Activated CD4-positive, alpha-beta T cell treated with anti-CD3 and anti-CD28 coated beads, Interleukin-2, amount 50 U/mL, for 16 hours (primary cell): ENCODE results near the gene TTC21B.
"Not testable (repeated sequence)": the region's sequence is repeated elsewhere in the genome, so short reads cannot be mapped to it uniquely, and the experiment has no call there.

Experiments used
- DNase-seq: peaks from one replicate; pipeline ENCODE4 v3.0.0-alpha.2; 2020

The TTC21B gene

DNA sequence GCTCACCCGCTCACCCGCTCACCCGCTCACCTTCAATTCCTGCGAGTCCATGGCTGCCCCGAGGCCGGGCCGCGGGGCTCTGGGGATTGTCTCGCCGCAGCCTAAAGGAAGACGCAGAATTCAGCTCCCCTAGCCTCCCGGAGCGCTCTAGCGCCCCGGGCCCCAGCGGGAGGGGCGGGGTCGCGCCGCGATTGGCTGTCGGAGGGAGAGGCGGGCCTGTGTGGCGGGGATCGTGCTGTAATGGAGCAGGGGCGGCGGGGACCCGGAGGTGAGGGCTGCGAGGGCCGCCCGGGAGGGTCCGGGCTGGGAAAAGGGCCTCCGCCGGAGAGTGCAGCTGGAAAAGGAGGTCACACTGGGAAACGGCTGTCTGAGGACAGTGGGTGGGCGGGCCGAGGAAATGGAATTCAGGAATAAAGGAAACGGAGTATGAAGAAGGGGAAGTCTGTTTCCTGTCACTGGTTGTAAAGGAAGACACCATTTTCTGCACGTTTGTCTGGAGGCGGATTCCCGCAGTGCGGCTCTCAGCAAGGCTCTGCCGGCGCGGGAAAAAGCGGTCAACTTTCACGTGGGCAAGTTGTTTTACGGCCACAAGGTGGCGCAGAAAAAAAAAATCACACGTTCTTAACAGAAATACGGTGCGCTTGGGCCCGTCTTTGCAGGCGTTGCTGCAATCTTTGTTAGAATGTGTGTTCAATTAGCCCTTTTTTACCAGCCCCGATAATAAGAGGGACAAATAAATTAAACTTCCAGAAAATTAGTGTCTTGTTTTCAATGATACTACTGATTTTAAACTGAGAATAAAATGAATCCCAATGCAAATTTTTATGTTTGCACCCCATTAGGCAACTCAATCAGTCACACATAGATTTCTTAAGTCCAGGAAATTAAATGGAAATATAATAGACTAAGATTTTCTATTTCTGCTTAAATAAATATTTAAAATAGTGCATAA lies at the start of gene TTC21B:
TSS of gene TTC21B (minus strand) at position 122 of the 952 bp plus-strand sequence. CDS start at position 51, 71 bp downstream.
- DNase-seq, result peak; percentile 93

DNA sequence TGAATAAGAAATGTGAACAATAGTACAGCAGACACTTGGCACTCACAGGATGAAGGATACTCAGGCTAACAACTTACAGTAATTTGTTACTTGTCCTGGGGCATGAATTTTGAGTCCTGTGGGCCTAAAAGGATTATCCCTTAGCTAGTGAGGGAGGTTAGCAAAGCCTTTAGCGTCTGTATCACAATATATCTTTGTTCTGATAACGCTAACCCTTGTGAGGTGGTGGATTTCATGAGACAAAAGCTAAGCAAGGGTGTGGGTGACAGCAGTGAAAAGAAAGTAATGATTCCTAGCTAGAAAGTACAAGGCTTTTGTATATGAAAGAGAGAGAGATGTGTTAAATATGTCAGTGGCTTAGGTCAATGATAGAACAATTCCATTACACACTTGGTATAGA lies 46.8 kb upstream of the TTC21B start:
- DNase-seq, result no peak

DNA sequence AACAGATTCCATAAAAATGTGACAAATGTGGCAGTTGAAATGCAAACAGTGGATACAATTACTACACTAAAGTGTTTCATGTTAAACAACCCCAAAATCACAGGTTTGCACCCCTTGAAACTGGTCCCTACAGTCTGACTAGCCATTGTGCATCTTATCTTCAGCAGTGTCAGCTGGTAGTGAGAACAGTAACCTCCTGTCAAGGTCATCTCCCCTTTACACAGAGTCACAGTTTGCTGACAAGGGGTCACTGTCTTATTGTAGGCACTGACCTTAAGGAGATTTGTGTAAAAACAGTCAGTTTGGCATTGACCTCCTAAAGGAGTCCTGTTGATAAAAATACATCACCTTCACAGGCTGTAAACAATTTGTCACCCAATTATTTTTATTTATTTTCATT lies 37.3 kb upstream of the TTC21B start:
- DNase-seq, result no peak

DNA sequence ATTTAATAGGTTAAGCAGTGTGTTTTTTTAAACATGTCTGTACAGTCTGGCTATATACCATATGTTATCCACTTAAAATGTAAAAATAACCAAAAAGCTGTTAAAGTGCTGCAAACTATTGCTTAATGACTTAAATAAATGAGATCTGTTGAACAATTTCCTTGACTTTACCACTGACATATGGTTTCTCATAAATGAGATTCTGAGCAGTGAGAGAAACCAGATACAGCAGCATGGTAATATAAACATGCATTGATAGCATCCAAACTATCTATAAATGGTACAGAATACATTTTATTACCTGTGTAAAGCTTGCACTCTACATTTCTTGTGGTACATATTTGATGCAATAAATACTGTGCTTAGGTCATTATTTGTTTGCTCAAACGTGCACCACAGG lies 36.3 kb upstream of the TTC21B start:
- DNase-seq, result no peak

DNA sequence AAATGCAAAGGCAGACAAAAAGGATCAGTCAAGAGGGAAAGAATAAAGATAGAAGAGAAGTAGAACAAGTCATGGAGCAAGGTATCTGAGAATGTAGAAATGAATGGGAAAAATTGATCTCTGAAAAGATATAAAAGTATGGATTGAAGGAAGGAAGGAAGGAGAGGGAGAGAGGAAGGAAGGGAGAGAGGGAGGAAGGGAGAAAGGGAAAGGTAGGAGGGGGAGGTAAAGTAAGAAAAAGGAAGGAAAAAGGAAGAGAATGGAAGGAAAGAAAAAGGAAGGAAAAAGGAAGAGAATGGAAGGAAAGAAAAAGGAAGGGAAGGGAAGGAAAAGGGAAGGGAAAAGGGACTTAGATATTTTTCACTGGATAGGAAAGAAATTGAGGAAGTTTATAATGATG lies 31.5 kb upstream of the TTC21B start:
- no peak for DNase-seq

DNA sequence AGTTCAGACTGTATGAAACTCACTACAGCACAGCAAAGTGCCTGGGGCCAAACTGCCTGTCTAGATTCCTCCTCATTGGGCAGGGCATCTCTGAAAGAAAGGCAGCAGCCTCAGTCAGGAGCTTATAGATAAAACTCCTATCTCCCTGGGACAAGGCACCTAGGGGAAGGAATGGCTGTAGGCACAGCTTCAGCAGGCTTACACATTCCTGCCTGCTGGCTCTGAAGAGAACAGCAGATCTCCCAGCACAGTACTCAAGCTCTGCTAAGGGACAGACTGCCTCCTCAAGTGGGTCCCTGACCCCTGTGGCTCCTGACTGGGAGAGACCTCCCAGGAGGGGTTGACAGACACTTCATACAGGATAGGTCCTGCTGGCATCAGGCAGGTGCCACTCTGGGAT lies 18.6 kb upstream of the TTC21B start:
- DNase-seq, result not testable (repeated sequence)

DNA sequence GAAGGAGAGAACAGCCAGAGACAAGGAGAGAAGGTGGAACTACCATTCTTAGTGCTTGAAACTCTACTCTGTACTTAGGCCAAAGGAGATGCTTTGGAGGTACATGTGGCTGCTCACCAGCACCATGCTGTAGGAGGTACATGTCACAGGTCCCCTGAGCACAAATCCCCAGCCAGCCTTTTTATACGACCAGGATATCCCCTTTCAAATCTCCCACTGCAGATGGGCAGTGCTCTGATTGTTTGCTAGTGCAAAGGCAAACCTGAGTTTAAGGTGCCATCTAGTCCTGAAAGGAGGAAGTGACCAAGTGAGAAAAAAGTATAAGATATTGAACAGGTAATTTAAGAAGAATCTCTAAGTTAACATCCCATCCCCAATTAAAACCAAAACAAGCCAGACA lies 17.1 kb upstream of the TTC21B start:
- no peak for DNase-seq

DNA sequence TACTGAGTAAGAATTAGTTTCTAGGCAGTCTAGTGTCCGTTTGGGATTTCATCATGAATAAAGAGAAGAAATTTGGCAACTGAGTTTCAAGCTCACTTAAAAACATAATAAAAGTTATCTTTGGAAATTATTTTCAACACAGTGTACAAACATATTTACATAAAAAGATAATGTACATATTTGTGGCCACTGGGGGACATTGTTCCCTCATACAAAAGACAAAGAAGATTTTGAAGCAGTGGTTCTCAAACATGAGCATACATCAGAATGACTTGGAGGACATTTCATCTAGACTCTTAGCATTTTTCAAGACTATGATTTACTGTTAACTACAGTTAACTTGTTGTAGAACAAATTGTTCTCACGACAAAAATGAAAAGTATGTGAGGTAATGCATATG lies 15.7 kb upstream of the TTC21B start:
- no peak for DNase-seq

DNA sequence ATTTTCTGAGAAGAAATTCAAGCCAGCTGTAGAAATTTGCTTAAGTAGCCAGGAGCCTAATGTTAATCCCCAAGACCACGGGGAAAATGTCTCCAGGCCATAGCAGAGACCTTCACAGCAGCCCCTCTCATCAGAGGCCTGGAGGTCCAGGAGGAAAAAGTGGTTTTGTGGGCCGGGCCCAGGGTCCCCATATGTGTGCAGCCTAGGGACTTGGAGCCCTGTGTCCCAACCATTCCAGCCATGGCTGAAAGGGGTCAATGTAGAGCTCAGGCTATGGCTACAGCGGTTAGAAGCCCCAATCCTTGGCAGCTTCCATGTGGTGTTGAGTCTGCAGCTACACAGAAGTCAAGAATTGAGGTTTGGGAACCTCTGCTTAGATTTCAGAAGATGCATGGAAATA lies 14.2 kb upstream of the TTC21B start:
- DNase-seq, result no peak

DNA sequence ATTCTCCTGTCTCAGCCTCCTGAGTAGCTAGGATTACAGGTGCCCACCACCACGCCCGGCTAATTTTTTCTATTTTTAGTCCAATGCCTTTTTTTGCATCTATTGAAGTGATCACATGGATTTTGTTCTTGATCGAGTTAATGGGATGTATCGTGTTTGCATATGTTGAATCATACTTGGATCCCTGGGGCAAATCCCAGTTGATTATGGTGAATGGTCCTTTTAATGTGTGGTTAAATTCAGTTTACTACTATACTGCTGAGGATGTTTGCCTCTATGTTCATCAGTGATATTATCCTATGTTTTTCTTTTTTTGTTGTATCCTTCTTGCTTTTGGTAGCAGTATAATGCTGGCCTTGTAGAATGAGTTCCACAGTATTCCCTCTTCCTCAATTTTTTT lies 8.2 kb upstream of the TTC21B start:
- no peak for DNase-seq

DNA sequence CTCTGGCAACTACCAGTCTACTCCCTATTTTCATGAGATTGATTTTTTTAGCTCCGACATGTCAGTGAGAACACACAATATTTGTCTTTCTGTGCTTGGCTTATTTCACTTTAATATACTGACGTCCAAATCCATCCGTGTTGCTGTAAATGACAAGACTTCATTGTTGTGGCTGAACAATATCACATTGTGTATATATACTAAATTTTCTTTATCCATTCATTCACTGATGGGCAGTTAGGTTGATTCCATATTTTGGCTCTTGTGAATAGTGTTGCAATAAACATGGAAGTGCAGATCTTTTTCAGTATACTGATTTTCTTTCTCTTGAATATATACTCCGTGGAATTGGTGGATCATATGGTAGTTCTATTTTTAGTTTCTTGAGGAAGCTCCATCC lies 5.8 kb upstream of the TTC21B start:
- DNase-seq, result no peak

DNA sequence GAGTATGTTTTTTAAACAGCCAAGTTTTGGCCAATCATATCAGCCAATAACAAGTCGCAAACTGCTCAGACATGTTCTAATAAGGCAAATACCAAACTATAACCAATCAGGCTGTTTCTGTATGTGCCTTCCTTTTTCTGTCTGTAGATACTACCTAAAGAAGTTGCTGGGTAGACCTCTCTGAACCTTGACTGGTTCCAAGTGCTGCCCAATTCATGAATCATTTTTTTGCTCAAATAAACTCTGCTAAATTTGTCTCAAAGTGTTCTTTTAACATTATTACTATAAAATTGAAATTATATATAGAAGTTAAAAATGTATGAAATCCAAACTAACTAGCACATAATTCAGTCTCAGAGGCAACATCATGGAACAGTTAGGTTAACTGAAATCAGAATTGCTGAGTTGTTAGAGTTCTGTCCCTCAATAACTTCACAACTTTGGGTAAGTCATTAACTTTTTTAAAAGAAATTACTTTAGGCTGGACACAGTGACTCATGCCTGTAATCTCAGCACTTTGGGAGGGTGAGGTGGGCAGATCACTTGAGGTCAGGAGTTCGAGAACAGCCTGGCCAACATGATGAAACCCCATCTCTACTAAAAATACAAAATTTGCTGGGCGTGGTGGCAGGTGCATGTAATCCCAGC lies 4.9 kb upstream of the TTC21B start:
- DNase-seq, result no peak

DNA sequence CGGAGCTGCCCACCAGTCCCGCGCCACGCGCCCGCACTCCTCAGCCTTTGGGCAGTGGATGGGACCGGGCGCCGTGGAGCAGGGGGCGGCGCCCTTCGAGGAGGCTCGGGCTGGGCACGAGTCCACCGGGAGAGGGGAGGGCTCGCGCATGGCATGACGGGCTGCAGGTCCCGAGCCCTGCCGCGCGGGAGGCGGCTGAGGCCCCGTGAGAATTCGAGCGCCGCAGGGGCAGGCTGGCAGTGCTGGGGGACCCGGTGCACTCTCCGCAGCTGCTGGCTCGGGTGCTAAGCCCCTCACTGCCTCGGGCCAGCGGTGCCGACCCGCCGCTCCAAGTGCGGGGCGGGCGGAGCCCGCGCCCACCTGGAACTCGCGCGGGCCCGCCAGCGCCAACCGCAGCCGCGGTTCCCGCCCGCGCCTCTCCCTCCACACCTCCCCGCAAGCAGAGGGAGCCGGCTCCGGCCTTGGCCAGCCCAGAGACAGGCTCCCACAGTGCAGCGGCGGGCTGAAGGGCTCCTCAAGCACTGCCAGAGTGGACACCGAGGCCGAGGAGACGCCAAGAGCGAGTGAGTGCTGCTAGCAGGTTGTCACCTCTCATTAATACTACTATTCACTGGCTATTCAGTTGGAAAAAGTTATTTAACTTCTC lies 3.6 kb upstream of the TTC21B start:
- no peak for DNase-seq

DNA sequence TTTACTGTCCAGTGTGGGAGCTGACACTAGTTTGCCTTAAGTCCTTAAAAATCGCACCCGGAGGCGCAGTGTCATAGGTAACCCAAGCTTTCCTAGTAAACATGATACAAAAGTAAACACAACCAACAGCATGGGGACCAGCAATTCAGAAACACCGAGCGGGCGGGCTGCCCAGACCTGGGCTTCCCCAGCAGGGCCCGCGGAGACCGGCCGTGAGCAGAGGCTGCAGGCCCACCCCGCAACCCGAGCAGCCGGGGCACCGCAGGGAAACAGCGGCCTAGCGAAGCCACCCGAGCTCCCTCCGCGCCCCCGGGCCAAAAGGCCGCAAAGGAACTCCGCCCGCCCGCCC lies 296 bp downstream of the TTC21B start:
- DNase-seq, result no peak

DNA sequence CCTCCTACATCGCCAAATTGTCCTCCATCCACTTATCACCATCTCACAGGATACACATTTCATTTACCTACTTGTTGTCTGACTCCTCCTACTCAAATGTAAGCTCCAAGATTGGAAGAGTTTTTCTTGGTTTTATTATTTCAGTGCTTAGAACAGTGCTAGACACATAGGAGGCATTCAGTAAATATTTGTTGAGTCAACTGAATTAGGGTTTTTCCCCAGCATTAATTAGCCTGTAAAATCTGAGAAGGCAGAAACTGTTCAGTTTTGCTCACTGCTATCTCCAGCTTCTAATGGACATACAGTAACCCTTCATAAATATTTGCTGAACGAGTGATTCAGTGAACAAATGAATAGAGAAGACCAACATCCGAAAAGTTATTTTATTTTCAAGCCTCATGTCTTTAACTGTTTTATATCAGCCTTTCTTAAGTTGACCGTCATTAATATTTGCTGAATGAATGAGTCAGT lies 800 bp downstream of the TTC21B start:
- no peak for DNase-seq

DNA sequence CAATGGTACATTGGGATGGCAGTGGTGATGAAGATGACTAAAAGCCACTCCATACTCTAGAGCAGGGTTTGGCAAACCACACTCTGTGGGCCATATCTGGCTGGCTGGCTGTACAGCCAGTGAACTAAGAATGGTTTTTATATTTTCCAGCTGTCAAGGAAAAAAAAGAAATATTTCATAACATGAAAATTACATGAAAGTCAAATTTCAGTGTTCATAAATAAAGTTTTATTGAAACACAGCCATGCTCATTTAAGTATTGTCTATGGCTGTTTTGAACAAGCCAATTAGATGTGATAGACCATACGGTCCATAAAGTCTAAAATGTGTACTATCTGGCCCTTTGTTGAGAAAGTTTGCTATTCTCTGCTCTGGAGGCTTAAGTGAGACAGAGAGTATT lies 1.5 kb downstream of the TTC21B start:
- no peak for DNase-seq

DNA sequence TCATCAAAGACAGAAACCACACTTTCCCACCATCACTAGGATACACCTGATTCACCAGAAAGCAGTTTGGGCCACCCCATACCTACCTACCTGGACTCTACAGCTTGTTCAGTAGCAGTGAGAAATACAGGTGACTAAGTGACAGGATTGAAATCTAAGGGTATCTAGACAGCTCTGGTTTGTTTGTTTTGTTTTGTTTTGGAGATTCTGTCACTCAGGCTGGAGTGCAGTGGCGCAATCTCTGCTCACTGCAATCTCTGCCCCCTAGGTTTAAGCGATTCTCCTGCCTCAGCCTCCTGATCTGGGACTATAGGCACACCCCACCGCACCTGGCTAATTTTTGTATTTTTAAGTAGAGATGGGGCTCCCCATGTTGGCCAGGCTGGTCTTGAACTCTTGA lies 3.1 kb downstream of the TTC21B start:
- DNase-seq, result no peak

DNA sequence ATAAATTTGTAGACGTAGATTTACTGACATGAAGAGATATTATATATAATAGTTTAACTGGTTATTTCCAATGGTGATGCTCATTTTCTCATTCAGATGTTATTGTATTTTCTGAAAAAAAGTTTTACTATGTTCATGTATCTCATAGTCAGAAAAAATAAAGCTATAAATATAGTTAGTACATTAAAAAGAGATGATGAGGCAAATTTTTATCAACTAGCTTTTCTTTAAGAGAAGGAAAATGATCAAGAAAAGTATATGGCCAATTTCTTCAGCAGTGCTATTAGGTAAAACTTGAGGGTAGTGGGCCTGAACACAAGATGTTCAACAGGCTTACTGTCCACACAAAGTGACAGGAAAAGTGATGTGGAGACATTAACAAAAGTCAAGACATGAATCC lies 11.7 kb downstream of the TTC21B start:
- no peak for DNase-seq

DNA sequence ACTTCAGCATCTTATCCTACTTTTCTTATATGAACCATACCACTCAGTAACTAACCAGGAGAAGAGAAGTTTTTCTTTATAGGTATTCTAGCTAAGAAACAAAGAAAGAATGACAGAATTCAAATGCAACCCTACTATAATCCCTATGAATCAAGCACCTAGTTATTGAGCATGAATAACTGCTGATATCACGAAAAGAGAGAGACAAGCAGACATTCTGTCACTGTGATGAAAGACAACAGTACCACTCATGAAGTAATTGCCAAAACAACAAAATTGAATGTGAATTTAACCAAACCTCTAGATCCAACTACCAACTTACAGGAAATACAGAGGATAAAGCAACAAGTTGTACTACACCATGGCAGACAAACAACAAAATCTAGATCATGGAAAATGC lies 15.3 kb downstream of the TTC21B start:
- DNase-seq, result no peak

DNA sequence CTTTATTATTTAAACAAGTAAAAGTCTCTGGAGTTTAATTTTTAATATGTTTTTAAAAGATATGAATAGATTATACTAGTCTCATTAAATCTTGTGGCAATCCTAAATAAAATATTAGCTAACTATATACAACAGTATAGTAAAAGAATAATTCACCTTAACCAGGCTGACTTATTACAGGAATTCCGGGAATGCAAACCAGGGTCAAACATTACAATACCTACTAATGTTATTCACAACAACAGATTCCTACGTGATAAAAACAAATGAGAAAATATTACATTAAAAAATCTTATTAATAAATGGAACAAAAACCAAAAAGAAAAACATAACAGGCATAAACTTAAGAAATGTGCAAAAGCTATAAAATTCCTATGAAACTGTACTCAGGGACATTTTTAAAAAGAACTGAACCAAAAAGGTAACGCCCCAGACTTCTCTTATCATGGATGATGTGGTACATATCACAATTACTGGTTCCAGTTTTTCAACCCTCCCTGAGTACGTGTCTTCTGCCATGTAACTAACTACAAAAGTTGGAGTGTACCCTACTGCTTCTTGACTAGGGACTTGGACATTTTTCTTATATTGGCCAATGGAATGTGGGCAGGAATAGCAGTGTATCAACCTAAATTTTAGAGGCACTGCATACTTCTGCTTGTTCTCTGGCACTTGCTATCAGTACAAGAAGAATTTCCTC lies 20.2 kb downstream of the TTC21B start:
- no peak for DNase-seq

DNA sequence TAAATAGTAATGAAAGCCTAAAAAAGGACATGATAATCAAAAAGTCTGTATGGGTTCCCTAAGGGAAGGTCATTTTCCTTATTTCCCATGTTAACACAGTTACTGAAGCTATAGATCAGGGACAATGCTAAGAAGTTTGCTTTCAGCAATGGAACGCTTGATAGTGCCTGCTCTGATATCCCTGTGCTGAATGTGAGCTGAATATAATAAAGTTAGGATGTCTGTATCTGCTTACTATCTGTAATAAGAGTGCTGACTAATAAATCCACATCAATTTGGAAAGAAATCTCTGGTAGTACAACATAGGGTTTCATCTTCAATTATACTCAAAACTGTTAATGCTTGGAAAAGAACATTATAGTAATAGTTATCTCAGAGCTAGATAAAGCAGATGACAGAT lies 25.8 kb downstream of the TTC21B start:
- no peak for DNase-seq

DNA sequence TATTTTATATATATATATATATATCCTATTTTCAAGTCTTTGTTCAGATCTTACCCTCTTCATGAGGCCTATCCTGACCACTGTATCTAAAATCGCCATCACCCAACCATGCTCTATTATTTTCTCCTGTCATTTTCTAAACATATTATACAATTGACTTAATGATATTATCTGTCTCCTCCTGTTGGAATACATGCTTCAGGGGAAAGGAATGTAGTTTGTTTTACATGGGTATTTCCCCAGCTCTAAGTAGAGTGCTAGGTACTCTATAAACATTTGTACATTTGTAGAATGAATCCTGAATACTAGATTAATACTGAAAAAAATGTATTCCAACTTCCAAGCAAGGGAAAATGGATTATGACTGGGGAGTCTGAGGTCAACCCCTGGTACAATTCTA lies 26.2 kb downstream of the TTC21B start:
- no peak for DNase-seq

DNA sequence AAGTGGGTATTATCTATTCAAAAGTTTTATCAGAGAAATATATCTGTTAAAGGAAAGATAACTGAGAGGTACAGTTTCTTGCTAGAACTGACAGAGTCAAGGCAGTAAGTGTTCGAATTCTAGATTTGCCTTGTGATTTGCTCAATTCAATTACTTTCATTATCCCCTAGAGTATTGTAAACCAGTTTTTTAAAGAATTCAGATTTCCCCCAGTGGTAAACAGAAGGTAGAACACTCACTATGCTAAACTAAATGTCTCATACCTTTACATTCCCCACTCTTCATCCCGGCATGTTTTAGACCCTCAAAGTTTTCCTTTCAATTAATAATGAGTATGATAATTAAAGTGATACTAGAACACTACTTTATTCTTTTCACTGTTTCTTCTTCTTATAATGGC lies 28.6 kb downstream of the TTC21B start:
- DNase-seq, result no peak
